ENCODE measurements around the gene SCYGR2. TPM values are rescaled to one million over a fixed set of nuclear protein-coding genes. Genes with fewer than 3 reads are reported as not detected.
A peak's percentile ranks its signal among the peaks of the same experiment; 100 is the strongest.
"Not testable (repeated sequence)": the region's sequence is repeated elsewhere in the genome, so short reads cannot be mapped to it uniquely, and the experiment has no call there.

SCYGR2 gene
- not detected in 2 replicates for total RNA-seq (2014; rRNA removed; shearing (Covaris generic))

- not testable (repeated sequence) for DNase-seq (ENCODE audit: low spot score)
Observed at GRCh38 chr2:227598835-227599503, at the start of gene SCYGR2. SCYGR2 (plus strand) TSS chr2:227598893; CDS start chr2:227598893, 0 bp downstream.

GRCh38 chr2:227551836-227552235 is 46.9 kb upstream of the SCYGR2 start:
- DNase-seq (ENCODE audit: low spot score), result no peak

- no peak for DNase-seq (ENCODE audit: low spot score)
Observed at GRCh38 chr2:227562581-227562980, 36.1 kb upstream of the SCYGR2 start.

GRCh38 chr2:227565080-227565479 is 33.6 kb upstream of the SCYGR2 start:
- DNase-seq (ENCODE audit: low spot score), result no peak

GRCh38 chr2:227566012-227566411 is 32.7 kb upstream of the SCYGR2 start:
- DNase-seq (ENCODE audit: low spot score), result no peak

GRCh38 chr2:227568852-227569169 is 29.9 kb upstream of the SCYGR2 start:
- DNase-seq (ENCODE audit: low spot score), result no peak

GRCh38 chr2:227570615-227571014 is 28.1 kb upstream of the SCYGR2 start:
- DNase-seq (ENCODE audit: low spot score), result no peak

- DNase-seq (ENCODE audit: low spot score), result no peak
Observed at GRCh38 chr2:227576110-227576509, 22.6 kb upstream of the SCYGR2 start.

- DNase-seq (ENCODE audit: low spot score), result no peak
Observed at GRCh38 chr2:227576812-227577211, 21.9 kb upstream of the SCYGR2 start.

- no peak for DNase-seq (ENCODE audit: low spot score)
Observed at GRCh38 chr2:227577555-227577954, 21.1 kb upstream of the SCYGR2 start.

- DNase-seq (ENCODE audit: low spot score), result no peak
Observed at GRCh38 chr2:227578642-227579041, 20.1 kb upstream of the SCYGR2 start.

- DNase-seq (ENCODE audit: low spot score), result no peak
Observed at GRCh38 chr2:227579791-227580190, 18.9 kb upstream of the SCYGR2 start.

- DNase-seq (ENCODE audit: low spot score), result no peak
Observed at GRCh38 chr2:227582369-227582768, 16.3 kb upstream of the SCYGR2 start.

- DNase-seq (ENCODE audit: low spot score), result no peak
Observed at GRCh38 chr2:227592694-227593387, 5.9 kb upstream of the SCYGR2 start.

GRCh38 chr2:227595797-227596196 is 2.9 kb upstream of the SCYGR2 start:
- no peak for DNase-seq (ENCODE audit: low spot score)

- DNase-seq (ENCODE audit: low spot score), result no peak
Observed at GRCh38 chr2:227597036-227597435, 1.7 kb upstream of the SCYGR2 start.

GRCh38 chr2:227597998-227598397 is 695 bp upstream of the SCYGR2 start:
- DNase-seq (ENCODE audit: low spot score), result peak; percentile 27

- DNase-seq (ENCODE audit: low spot score), result no peak
Observed at GRCh38 chr2:227602358-227602757, 3.7 kb downstream of the SCYGR2 start.

GRCh38 chr2:227606476-227606875 is 7.8 kb downstream of the SCYGR2 start:
- DNase-seq (ENCODE audit: low spot score), result no peak

GRCh38 chr2:227607941-227608340 is 9.2 kb downstream of the SCYGR2 start:
- no peak for DNase-seq (ENCODE audit: low spot score)

GRCh38 chr2:227608561-227609338 is 10.1 kb downstream of the SCYGR2 start:
- DNase-seq (ENCODE audit: low spot score), result no peak

GRCh38 chr2:227610123-227610522 is 11.4 kb downstream of the SCYGR2 start:
- no peak for DNase-seq (ENCODE audit: low spot score)

Data from H4 (cell line).